AG04449 (cell line): ENCODE measurements around the gene TBXA2R.

ENCODE experiments used
- CTCF ChIA-PET: fragments of 350-600 bp; formaldehyde crosslinking; extraction: SDS; loops from one replicate; lab custom pipeline; 2021; ENCODE audit warnings: antibody characterized with exemption; lab: Yijun Ruan, JAX
- POLR2A ChIA-PET: fragments of 400-600, 350-600 bp; formaldehyde crosslinking; extraction: SDS; loops from one replicate; lab custom pipeline; 2020; ENCODE audit warnings: antibody characterized with exemption, inconsistent platforms; lab: Yijun Ruan, JAX
- DNase-seq: peaks from one replicate; pipeline ENCODE4 v3.0.0-alpha.2; 2010; ENCODE audit warnings: low read depth, low spot score
- H3K4me3 ChIP-seq: 2 replicates; pipeline ENCODE4 v1.5.1; 2011; ENCODE audit warnings: low read depth, mild to moderate bottlenecking, control low read depth, low read length
- CTCF ChIP-seq: IDR thresholded peaks from one replicate; pipeline ENCODE4 v1.5.1; 2011; ENCODE audit warnings: mild to moderate bottlenecking, moderate library complexity, low read length, control low read depth, inconsistent platforms; ENCODE audit not compliant: insufficient read depth; ENCODE audit errors: missing control alignments

Gene TBXA2R

GRCh38 chr19:3604227-3604986, 2.3 kb downstream of the TBXA2R start:
- H3K4me3 ChIP-seq: no peak overlapping the region
- ChIA-PET CTCF (interaction anchor here (1.0 to 2.1 kb wide), 2 partner anchors 18 to 59 kb away, joined by 5 to 10 read pairs; partner anchors contain the start of gene GIPC3), POLR2A (no interaction called here)
- TF ChIP-seq CTCF: no peak
- DNase-seq: no peak

- no peak overlapping the region for H3K4me3 ChIP-seq
- POLR2A ChIA-PET: no interaction called here
- no peak for DNase-seq
- CTCF ChIA-PET: interaction anchor here (0.7 to 2.1 kb wide), 3 partner anchors 14 to 17 kb away, joined by 3 to 10 read pairs (median 3); partner anchors contain the start of gene GIPC3
- TF ChIP-seq CTCF: no peak
Observed at GRCh38 chr19:3603121-3603811, 3.4 kb downstream of the TBXA2R start.

DNA sequence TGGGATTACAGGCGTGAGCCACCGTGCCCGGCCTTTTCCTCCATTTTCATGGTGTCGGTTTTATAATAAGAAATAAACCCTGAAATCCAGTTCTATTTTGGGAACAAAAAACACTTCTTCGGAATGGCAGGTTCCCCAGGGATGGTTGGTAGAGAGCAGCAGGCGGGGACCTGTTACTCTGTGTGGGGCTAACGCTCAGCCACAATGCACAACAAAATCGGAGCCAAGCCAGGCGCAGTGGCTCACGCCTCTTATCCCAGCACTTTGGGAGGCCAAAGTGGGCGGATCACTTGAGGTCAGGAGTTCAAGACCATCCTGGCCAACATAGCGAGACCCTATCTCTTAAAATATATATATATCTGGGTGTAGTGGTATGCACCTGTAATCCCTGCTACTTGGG, 5.7 kb downstream of the TBXA2R start:
- H3K4me3 ChIP-seq: no peak overlapping the region
- ChIA-PET CTCF (no interaction called here), POLR2A (no interaction called here)
- TF ChIP-seq CTCF: no peak
- no peak for DNase-seq

DNA sequence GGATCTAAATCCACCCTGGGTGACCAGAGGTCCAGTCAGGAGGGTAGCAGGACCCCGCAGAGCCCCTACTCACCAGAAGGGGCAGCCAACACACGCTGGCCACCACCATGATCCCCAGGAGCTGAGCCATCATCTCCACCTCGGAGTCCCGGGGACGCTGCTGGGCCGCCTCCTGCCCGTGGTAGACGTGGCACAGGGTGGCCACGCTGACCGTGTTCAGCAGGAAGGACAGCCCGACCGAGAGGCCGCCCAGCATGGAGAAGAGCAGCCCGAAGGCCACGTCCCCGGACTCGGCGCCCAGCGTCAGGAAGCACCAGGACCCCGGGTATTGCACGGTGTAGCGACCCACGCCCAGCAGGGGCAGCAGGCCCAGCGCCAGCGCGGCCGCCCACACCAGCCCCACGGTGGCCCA, 6.9 kb downstream of the TBXA2R start:
- ChIA-PET CTCF (no interaction called here), POLR2A (no interaction called here)
- no peak for DNase-seq
- H3K4me3 ChIP-seq: no peak overlapping the region
- peak; percentile 13 for TF ChIP-seq CTCF

DNA sequence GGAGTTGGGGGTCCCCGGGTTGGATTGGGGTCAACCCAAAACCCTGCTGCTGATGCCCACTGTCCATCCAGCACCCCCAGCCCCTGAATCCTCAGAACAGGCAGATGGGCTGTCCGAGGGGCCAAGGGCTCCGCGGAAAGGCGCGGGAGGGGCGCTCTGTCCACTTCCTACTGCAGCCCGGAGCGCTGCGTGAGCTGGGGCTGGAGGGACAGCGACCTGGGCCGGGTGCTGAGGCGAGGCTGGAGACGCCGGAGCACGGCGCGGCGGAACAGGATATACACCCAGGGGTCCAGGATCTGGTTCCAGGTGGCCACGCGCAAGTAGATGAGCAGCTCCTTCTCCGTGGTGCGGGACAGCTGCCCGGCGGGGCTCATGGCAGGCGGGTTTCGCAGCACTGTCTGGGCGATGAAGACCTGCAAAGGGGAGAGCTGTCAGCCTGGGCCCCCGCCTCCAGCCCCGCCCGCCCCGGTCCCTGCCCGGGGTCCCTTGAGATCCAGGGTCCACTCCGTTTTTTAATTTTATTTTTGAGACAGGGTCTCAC, 11.1 kb downstream of the TBXA2R start:
- no peak for TF ChIP-seq CTCF
- POLR2A ChIA-PET: no interaction called here
- CTCF ChIA-PET: interaction anchor here (1.5 to 1.9 kb wide), 2 partner anchors 10 to 24 kb away, joined by 3 to 12 read pairs; partner anchors contain the start of gene GIPC3

GRCh38 chr19:3593156-3593555, 13.5 kb downstream of the TBXA2R start:
- TF ChIP-seq CTCF: no peak
- POLR2A ChIA-PET: no interaction called here

More for the DNA sequence above, 11.1 kb downstream of the TBXA2R start:
- H3K4me3 ChIP-seq: no peak overlapping the region
- DNase-seq: no peak

More at GRCh38 chr19:3593156-3593555, 13.5 kb downstream of the TBXA2R start:
- CTCF ChIA-PET: no interaction called here
- no peak overlapping the region for H3K4me3 ChIP-seq
- DNase-seq: no peak
